K562 (cell line): Measurements from ENCODE around the gene TM9SF4. TPM values are rescaled to one million over a fixed set of nuclear protein-coding genes. Genes with fewer than 3 reads are reported as not detected.

Experiments
- ATAC-seq: fragments of 200-7000 bp; cut with Tn5 transposase; 3 replicates; pipeline ENCODE4 v1.9.1; 2020; ENCODE audit warnings: moderate library complexity
- BruUV-seq: library from RNA; stranded (reverse); fragments of 400-500 nt; replicated peaks from 2 replicates; lab custom pipeline; 2021; lab: Mats Ljungman, UMichigan
- CTCF ChIA-PET: fragments of 300-600 bp; formaldehyde crosslinking; extraction: SDS; loops from one replicate; lab custom pipeline; 2021; ENCODE audit warnings: low intra/inter-chr PET ratio; lab: Yijun Ruan, JAX
- POLR2A ChIA-PET: fragments of 300-600, 350-650 bp; sonication (Branson Sonifier 250); formaldehyde crosslinking; extraction: SDS; loops from one replicate; lab custom pipeline; 2021; ENCODE audit warnings: antibody characterized with exemption, inconsistent platforms; lab: Yijun Ruan, JAX
- DNase-seq, 4 experiments: peaks; one replicate each; pipeline versions ENCODE4 v3.0.0 to v3.0.0-alpha.2; 2011 to 2018; ENCODE audit warnings: low spot score in 3 of 4, mixed read lengths in 3 of 4; ENCODE audit errors: extremely low read depth in 1 of 4
- FAIRE-seq: peaks from 2 replicates; lab custom pipeline; 2011; peaks lifted over from hg19 to GRCh38; lab: Jason Lieb, UNC
- H2AFZ ChIP-seq: 2 replicates; pipeline ENCODE4 v1.6.0; 2011; ENCODE audit warnings: low read depth, low read length, control low read depth, inconsistent platforms
- H3K27ac ChIP-seq: fragments of 200-600 bp; 3 replicates; pipeline ENCODE4 v1.8.0; 2011; ENCODE audit warnings: low read depth, mild to moderate bottlenecking, control low read depth, inconsistent platforms, low read length, moderate library complexity, mixed read lengths; ENCODE audit errors: extremely low read depth
- H3K27me3 ChIP-seq, 2 experiments: fragments of 300-600 bp in 1 of 2; 2 replicates in 1 of 2; 3 replicates in 1 of 2; pipeline versions ENCODE4 v1.6.0 to v1.8.0; 2011; ENCODE audit warnings: inconsistent platforms in 2 of 2, low read length in 2 of 2, mild to moderate bottlenecking in 1 of 2, mixed read lengths in 1 of 2, moderate library complexity in 1 of 2; ENCODE audit not compliant: control insufficient read depth in 2 of 2, insufficient read depth in 2 of 2
- H3K36me3 ChIP-seq: fragments of 300-600 bp; 3 replicates; pipeline ENCODE4 v1.8.0; 2011; ENCODE audit warnings: mild to moderate bottlenecking, low read length, inconsistent platforms; ENCODE audit not compliant: control insufficient read depth, insufficient read depth
- H3K4me1 ChIP-seq, 2 experiments: fragments of 200-600 bp in 1 of 2; replicated peaks in 1 of 2; 2 replicates in 1 of 2; 3 replicates in 1 of 2; pipeline versions ENCODE4 v1.5.1 to v1.8.0; 2011; ENCODE audit warnings: inconsistent platforms in 2 of 2, low read length in 2 of 2, mild to moderate bottlenecking in 1 of 2, mixed read lengths in 1 of 2, moderate library complexity in 1 of 2; ENCODE audit not compliant: control insufficient read depth in 2 of 2, insufficient read depth in 2 of 2
- H3K4me2 ChIP-seq: 2 replicates; pipeline ENCODE4 v1.6.1; 2011; ENCODE audit warnings: low read length, control low read depth, inconsistent platforms, mixed read lengths; ENCODE audit not compliant: insufficient read depth
- H3K4me3 ChIP-seq: fragments of 200-600 bp; sonication (generic), shearing (Covaris generic); 2 replicates; pipeline ENCODE4 v1.5.1; 2016; ENCODE audit warnings: control low read depth, inconsistent platforms
- H3K79me2 ChIP-seq: fragments of 200-600 bp; 3 replicates; pipeline ENCODE4 v1.8.0; 2011; ENCODE audit warnings: low read length, inconsistent platforms; ENCODE audit not compliant: control insufficient read depth, insufficient read depth
- H3K9ac ChIP-seq, 2 experiments: 2 replicates each; pipeline versions ENCODE4 v1.6.0 to v1.6.1; 2011; ENCODE audit warnings: low read depth in 2 of 2, low read length in 2 of 2, control low read depth in 1 of 2, inconsistent platforms in 1 of 2, mild to moderate bottlenecking in 1 of 2, mixed read lengths in 1 of 2; ENCODE audit not compliant: insufficient read depth in 1 of 2
- H3K9me1 ChIP-seq: one replicate; pipeline ENCODE4 v1.6.0; 2011; ENCODE audit warnings: inconsistent platforms, mild to moderate bottlenecking, low read length, moderate library complexity; ENCODE audit not compliant: control insufficient read depth, insufficient read depth
- H3K9me3 ChIP-seq: replicated peaks from 2 replicates; pipeline ENCODE4 v1.5.1; 2011; ENCODE audit warnings: low read depth, low read length, inconsistent platforms; ENCODE audit not compliant: control insufficient read depth, insufficient read depth
- H4K20me1 ChIP-seq: replicated peaks from 2 replicates; pipeline ENCODE4 v1.6.1; 2011; ENCODE audit warnings: low read length, inconsistent platforms, mixed read lengths; ENCODE audit not compliant: control insufficient read depth, insufficient read depth
- BRF1 ChIP-seq: IDR thresholded peaks from 3 replicates; pipeline ENCODE4 v1.6.1; 2011; ENCODE audit warnings: borderline replicate concordance, mild to moderate bottlenecking; ENCODE audit not compliant: insufficient read length; ENCODE audit errors: extremely low read depth
- CBX5 ChIP-seq: IDR thresholded peaks from 2 replicates; pipeline ENCODE4 v1.6.1; 2014; ENCODE audit warnings: low read depth, borderline replicate concordance
- FOXP4 ChIP-seq: sonication (generic); formaldehyde crosslinking; IDR thresholded peaks from 2 replicates; pipeline ENCODE4 v1.8.0; 2022; ENCODE audit warnings: mild to moderate bottlenecking, missing genetic modification reagents, borderline replicate concordance
- LARP7 ChIP-seq: fragments of 450-650 bp; IDR thresholded peaks from 2 replicates; pipeline ENCODE4 v1.6.1; 2016
- LEF1 ChIP-seq: fragments of 450-650 bp; IDR thresholded peaks from 2 replicates; pipeline ENCODE4 v1.6.1; 2016; ENCODE audit warnings: mild to moderate bottlenecking
- MCM5 ChIP-seq: fragments of 450-650 bp; IDR thresholded peaks from 2 replicates; pipeline ENCODE4 v1.6.1; 2016; ENCODE audit warnings: low read depth
- PHF21A ChIP-seq: fragments of 450-650 bp; IDR thresholded peaks from 2 replicates; pipeline ENCODE4 v1.6.1; 2017; ENCODE audit warnings: low read depth, borderline replicate concordance
- RFX1 ChIP-seq: fragments of 450-650 bp; IDR thresholded peaks from 2 replicates; pipeline ENCODE4 v1.6.1; 2016; ENCODE audit warnings: mild to moderate bottlenecking, moderate library complexity
- SMAD4 ChIP-seq: fragments of 250-450 bp; sonication (Bioruptor Pico); conservative IDR thresholded peaks from 2 replicates; pipeline ENCODE4 v1.8.0; 2021; ENCODE audit warnings: inconsistent platforms, mild to moderate bottlenecking, moderate library complexity
- SNIP1 ChIP-seq: fragments of 450-650 bp; IDR thresholded peaks from 2 replicates; pipeline ENCODE4 v1.7.1; 2017; ENCODE audit warnings: low read depth, mild to moderate bottlenecking
- STAG1 ChIP-seq: sonication (generic); formaldehyde crosslinking; IDR thresholded peaks from 2 replicates; pipeline ENCODE4 v1.5.0; 2020; ENCODE audit warnings: missing genetic modification reagents, borderline replicate concordance
- ZSCAN32 ChIP-seq: fragments of 450-650 bp; formaldehyde crosslinking; IDR thresholded peaks from 2 replicates; pipeline ENCODE4 v1.4.0; 2020; ENCODE audit warnings: mild to moderate bottlenecking, moderate library complexity
- WGBS: fragments of 100-300 bp; shearing (Covaris generic); methylation state at CpG from one replicate; pipeline ENCODE4 v1.1.6; 2016; ENCODE audit warnings: low coverage, mixed read lengths; ENCODE audit not compliant: insufficient coverage; ENCODE audit errors: missing lambda C conversion rate; 5-methylcytosine and 5-hydroxymethylcytosine counted together
- in situ Hi-C: fragments of 300-500 bp; cut with MboI; formaldehyde crosslinking; loops from 4 replicates; pipeline ENCODE4 v1.15.0; 2018; ENCODE audit warnings: inconsistent platforms, mixed read lengths
- intact Hi-C: fragments of 100-400 bp; cut with micrococcal nuclease; formaldehyde crosslinking; loops from 2 replicates; pipeline ENCODE4 v1.14.2; 2022
- polyA plus RNA-seq, 8 experiments: library from polyadenylated mRNA; depleted of rRNA in 4 of 8; stranded (reverse) in 5 of 8; unstranded in 3 of 8; fragments of >200 nt; fragmentation: Nextera tagmentation in 2 of 8; fragmentation: Illumina TruSeq in 1 of 8; extraction: Ambion mirVana in 2 of 8; extraction: Trizol in 1 of 8; gene quantifications; 2 replicates each; pipeline versions ENCODE4 v1.2.1 to v1.2.3, GENCODE V29; 2011 to 2014; ENCODE audit warnings: inconsistent platforms in 1 of 8, missing spikeins in 1 of 8
- total RNA-seq, 7 experiments: library from RNA; depleted of rRNA in 6 of 7; stranded (reverse); fragments of >200 nt in 6 of 7; fragmentation: Illumina TruSeq in 2 of 7; extraction: Trizol in 2 of 7; gene quantifications; 2 replicates each; pipeline versions ENCODE4 v1.2.1 to v1.2.3, GENCODE V29; 2011 to 2021; ENCODE audit warnings: low replicate concordance in 1 of 7
- TF ChIP-seq, protein P1 (sequence below): sonication (generic); formaldehyde crosslinking; IDR thresholded peaks from 2 replicates; pipeline ENCODE4 v1.8.0; 2022; ENCODE audit warnings: mild to moderate bottlenecking, missing genetic modification reagents

Gene TM9SF4
- total and polyA plus RNA-seq, 9 of the 15 experiments (the other 6 are each of a cell fraction or from before 2014, with no cell fraction given): 14.5 to 46.3 (median 26.9) TPM

- WGBS: 94% methylated on average over 19 of the region's 21 CpGs
- no peaks in the 10 kb centered on the region for H3K4me1 ChIP-seq
- intact Hi-C loops: no loop called here
Measured at GRCh38 chr20:32141465-32141980, 32.0 kb downstream of the TM9SF4 start.

More at GRCh38 chr20:32141465-32141980, 32.0 kb downstream of the TM9SF4 start:
- TF ChIP-seq MCM5 (no peak), CBX5 (no peak), SMAD4 (CRISPR knock-in tag) (no peak), BRF1 (no peak), PHF21A (no peak), RFX1 (no peak), FOXP4 (CRISPR knock-in tag) (no peak), ZSCAN32 (CRISPR knock-in tag) (no peak), SNIP1 (no peak), LARP7 (no peak), STAG1 (CRISPR knock-in tag) (no peak), LEF1 (no peak)
- TF ChIP-seq, protein P1, sequence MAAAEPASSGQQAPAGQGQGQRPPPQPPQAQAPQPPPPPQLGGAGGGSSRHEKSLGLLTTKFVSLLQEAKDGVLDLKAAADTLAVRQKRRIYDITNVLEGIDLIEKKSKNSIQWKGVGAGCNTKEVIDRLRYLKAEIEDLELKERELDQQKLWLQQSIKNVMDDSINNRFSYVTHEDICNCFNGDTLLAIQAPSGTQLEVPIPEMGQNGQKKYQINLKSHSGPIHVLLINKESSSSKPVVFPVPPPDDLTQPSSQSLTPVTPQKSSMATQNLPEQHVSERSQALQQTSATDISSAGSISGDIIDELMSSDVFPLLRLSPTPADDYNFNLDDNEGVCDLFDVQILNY (CRISPR knock-in tag): no peak
- FAIRE-seq (no peak), ATAC-seq (no peak), DNase-seq (no peak)
- H3K4me3 ChIP-seq: no peak overlapping the region
- no TSS peak for BruUV-seq
- no peaks in the 10 kb centered on the region for H3K9me3 ChIP-seq
- no peak overlapping the region for H2AFZ ChIP-seq
- H3K9me1 ChIP-seq: no peaks in the 10 kb centered on the region
- POLR2A ChIA-PET: interaction anchor here (0.6 to 0.7 kb wide), 2 partner anchors 19 to 161 kb away, joined by 3 read pairs; no protein-coding TSS in a partner anchor
- H3K27me3 ChIP-seq: no peaks in the 10 kb centered on the region
- no peak overlapping the region for H3K4me2 ChIP-seq
- H3K27ac ChIP-seq: no peak overlapping the region
- in situ Hi-C loops: no loop called here
- H4K20me1 ChIP-seq: no peaks in the 10 kb centered on the region; the same call in 1 of the 2 replicates
- H3K9ac ChIP-seq: no peak overlapping the region
- H3K36me3 ChIP-seq: peaks cover 92% of the 10 kb centered on the region
- H3K79me2 ChIP-seq: no peaks in the 10 kb centered on the region
- CTCF ChIA-PET: no interaction called here
